Lower leg skin (tissue), 4 donors: Measurements from ENCODE around the gene DPM1. TPM values are rescaled to one million over a fixed set of nuclear protein-coding genes. Genes with fewer than 3 reads are reported as not detected.

ENCODE experiments used
- DNase-seq, 2 donors: peaks; one replicate each; pipeline ENCODE4 v3.0.0-alpha.2; 2019; ENCODE audit warnings: low spot score in 2 of 2
- H3K4me3 ChIP-seq: fragments of 200-600 bp; sonication (generic); 2 replicates; pipeline ENCODE4 v1.5.1; 2017; ENCODE audit warnings: mild to moderate bottlenecking, low read depth; ENCODE audit not compliant: poor library complexity, severe bottlenecking
- POLR2A ChIP-seq, 2 donors: fragments of 450-650 bp; IDR thresholded peaks; one replicate each; pipeline ENCODE4 v1.6.1; 2016 to 2017; ENCODE audit warnings: antibody characterized with exemption in 2 of 2, mild to moderate bottlenecking in 1 of 2, moderate library complexity in 1 of 2
- whole genome bisulfite sequencing, 2 donors: methylation state at CpG; one replicate each; pipeline ENCODE4 v1.1.5; 2018; 5-methylcytosine and 5-hydroxymethylcytosine counted together
- intact Hi-C: fragments of 100-400 bp; cut with DNase I; formaldehyde crosslinking; loops from one replicate; pipeline ENCODE4 v1.15.0; 2023; ENCODE audit warnings: low total_unique reads
- total RNA-seq, 4 donors: library from RNA; depleted of rRNA; stranded (reverse); fragments of >200 nt; gene quantifications; one replicate each; pipeline ENCODE4 v1.1.0, GENCODE V29; 2016
- TF ChIP-seq, protein P1 (sequence below), 3 donors: fragments of 450-650 bp; IDR thresholded peaks; one replicate each; pipeline ENCODE4 v1.5.1; 2016; ENCODE audit warnings: antibody characterized with exemption in 3 of 3, mild to moderate bottlenecking in 3 of 3, moderate library complexity in 2 of 3

DPM1 gene
- total RNA-seq, 4 donors from 2014 or later, result 38.8 to 79.6 (median 49.7) TPM

- WGBS, 2 donors, result 52 to 60% methylated on average over 20 of the region's 20 CpGs
- H3K4me3 ChIP-seq, result no peak overlapping the region
- peak in 1 of 2 donors; percentile 70 for DNase-seq
- intact Hi-C loops, result no loop called here
- no peak for TF ChIP-seq POLR2A (IDR thresholded peaks at IDR 0.05)
- TF ChIP-seq, protein P1, sequence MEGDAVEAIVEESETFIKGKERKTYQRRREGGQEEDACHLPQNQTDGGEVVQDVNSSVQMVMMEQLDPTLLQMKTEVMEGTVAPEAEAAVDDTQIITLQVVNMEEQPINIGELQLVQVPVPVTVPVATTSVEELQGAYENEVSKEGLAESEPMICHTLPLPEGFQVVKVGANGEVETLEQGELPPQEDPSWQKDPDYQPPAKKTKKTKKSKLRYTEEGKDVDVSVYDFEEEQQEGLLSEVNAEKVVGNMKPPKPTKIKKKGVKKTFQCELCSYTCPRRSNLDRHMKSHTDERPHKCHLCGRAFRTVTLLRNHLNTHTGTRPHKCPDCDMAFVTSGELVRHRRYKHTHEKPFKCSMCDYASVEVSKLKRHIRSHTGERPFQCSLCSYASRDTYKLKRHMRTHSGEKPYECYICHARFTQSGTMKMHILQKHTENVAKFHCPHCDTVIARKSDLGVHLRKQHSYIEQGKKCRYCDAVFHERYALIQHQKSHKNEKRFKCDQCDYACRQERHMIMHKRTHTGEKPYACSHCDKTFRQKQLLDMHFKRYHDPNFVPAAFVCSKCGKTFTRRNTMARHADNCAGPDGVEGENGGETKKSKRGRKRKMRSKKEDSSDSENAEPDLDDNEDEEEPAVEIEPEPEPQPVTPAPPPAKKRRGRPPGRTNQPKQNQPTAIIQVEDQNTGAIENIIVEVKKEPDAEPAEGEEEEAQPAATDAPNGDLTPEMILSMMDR (IDR thresholded peaks at IDR 0.05), result no peak
Measured at GRCh38 chr20:50977066-50978021, 19.0 kb upstream of the DPM1 start.

DNA sequence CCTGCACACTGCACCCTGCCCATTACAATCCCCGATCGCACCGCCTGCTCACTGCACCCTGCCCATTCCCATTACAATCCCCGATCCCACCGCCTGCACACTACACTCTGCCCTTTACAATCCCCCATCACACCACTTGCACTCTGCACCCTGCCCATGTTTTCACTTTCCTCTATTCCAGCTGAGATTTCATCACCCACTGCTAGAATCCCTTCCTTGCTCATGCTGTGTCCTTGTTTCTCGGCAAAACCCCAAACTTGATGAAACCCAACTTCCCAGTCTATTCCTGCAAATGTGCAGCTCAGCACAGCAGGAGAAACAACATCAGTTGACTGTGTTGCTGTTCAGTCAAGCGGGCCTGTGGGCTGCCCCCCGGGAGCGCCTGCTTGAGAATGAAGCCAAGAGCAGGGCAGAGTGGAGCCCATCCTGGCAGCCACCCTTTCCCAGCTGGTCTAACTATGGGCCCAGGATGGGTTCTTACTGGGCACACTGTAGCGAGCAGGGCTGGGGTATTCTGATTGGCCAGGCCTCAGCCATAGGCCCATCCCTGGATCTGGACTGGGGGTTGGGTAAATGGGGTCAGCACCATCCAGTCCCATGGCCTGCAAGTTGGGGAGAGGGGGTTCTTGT, 17.5 kb upstream of the DPM1 start:
- TF ChIP-seq POLR2A (IDR thresholded peaks at IDR 0.05), result no peak
- TF ChIP-seq, protein P1 (IDR thresholded peaks at IDR 0.05), result no peak
- H3K4me3 ChIP-seq, result no peak overlapping the region
- DNase-seq, result peak in 1 of 2 donors; percentile 58
- 88 to 93% methylated on average over 10 of the region's 10 CpGs for WGBS, 2 donors
- intact Hi-C loops, result no loop called here

GRCh38 chr20:50969912-50970311, 11.6 kb upstream of the DPM1 start:
- WGBS, 2 donors, result 82 to 84% methylated on average over 8 of the region's 8 CpGs
- TF ChIP-seq, protein P1 (IDR thresholded peaks at IDR 0.05), result no peak
- TF ChIP-seq POLR2A (IDR thresholded peaks at IDR 0.05), result no peak
- no peak for DNase-seq
- intact Hi-C loops, result no loop called here
- H3K4me3 ChIP-seq, result no peak overlapping the region

DNA sequence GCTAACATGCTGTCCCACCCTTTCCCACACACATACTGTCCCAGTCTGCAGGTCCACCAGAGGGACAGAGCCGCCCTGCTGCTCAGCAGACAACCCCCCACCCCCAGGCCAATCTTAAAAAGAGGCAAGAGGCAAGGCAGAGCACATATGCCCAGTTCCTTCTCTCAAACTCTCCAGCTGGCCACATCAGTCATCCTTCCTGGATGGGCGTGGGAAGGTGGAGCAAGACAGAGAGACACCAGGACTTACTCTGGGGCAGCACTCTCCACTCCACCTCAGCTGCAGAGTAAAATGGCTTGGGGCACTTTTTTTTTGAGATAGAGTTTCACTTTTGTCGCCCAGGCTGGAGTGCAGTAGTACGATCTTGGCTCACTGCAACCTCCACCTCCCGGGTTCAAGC, 11.1 kb upstream of the DPM1 start:
- H3K4me3 ChIP-seq, result no peak overlapping the region
- 82 to 86% methylated on average over 5 of the region's 5 CpGs for WGBS, 2 donors
- TF ChIP-seq POLR2A (IDR thresholded peaks at IDR 0.05), result no peak
- TF ChIP-seq, protein P1 (IDR thresholded peaks at IDR 0.05), result no peak
- intact Hi-C loops, result no loop called here
- no peak for DNase-seq

DNA sequence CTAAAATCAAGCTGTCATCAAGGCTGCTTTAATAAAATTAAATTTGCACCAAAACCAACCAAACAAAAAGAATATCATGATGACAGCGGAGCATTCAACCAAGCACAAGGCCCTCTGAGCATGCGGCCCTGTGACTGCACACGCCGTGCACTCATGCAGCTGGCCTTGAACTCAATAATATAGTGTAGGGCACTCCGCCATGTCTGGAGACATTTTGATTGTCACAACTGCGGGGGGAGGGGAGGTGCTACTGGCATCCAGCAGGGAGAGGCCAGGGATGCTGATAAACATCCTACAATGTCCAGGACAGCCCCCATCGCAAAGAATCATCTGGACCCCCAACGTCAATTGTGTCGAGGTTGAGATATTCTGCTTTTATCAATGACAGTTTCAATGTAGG, 10.0 kb upstream of the DPM1 start:
- WGBS, 2 donors, result 85 to 86% methylated on average over 9 of the region's 9 CpGs
- DNase-seq, result no peak
- intact Hi-C loops, result no loop called here
- no peak overlapping the region for H3K4me3 ChIP-seq
- TF ChIP-seq, protein P1 (IDR thresholded peaks at IDR 0.05), result no peak
- no peak for TF ChIP-seq POLR2A (IDR thresholded peaks at IDR 0.05)
